Measurements from ENCODE around the gene ZNF385B.

ZNF385B gene

GRCh38 chr2:179744401-179744800 is 117.0 kb downstream of the ZNF385B start:
- no peak for DNase-seq (ENCODE audit: low read depth)

- DNase-seq (ENCODE audit: low read depth) = no peak
Measured at GRCh38 chr2:179741317-179741716, 120.1 kb downstream of the ZNF385B start.

DNA sequence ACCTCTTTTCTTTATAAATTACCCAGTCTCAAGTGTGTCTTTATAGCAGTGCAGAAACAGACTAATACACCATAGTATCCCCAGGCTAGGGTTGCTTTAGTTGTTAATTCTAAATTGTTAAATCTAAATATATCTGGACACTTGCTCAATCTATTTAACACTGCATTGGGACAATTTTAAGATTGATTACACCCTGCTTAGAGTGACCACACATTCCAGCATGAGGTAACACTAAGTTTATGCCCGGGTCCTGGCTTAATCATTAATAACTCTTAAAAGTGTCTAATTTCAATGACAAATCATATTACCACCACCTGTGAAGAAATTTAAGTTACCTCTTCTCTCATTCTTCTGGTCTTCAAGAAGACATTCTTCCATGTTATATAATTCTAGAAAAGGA is 131.4 kb downstream of the ZNF385B start:
- DNase-seq (ENCODE audit: low read depth) = no peak

DNA sequence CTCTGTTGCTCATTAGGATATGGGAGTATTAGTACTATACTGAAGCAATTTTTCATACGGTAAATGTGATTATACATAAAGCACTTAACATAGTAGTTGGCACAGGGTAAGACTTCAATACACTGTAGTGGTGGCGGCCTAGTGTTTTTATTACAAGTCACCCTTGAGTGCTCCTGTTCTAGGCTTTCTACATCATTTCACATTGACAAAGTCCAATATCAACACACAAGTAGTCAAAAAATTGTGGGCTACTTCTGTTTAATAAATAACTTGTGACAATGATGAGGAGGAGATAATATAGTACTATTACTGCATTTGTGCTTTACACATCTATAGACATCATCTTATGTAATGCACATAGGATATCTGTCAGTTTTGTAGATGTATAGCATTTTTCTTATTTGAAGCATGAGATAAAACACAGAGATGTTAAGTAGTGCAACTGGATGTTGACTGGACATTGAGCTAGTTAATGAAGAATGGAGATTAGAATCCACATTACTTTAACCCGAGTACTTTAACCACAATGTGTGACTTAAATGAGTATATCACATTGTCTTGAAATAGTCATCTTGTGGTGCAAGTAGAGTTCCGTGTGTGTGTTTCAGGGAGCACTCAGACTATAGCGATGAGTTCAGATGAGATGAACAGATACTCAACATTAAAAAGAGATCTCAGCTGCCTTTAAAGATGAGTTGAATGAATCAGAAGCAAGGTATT is 134.8 kb downstream of the ZNF385B start:
- DNase-seq (ENCODE audit: low read depth) = no peak

- no peak for DNase-seq (ENCODE audit: low read depth)
Measured at GRCh38 chr2:179724403-179724802, 137.0 kb downstream of the ZNF385B start.

DNA sequence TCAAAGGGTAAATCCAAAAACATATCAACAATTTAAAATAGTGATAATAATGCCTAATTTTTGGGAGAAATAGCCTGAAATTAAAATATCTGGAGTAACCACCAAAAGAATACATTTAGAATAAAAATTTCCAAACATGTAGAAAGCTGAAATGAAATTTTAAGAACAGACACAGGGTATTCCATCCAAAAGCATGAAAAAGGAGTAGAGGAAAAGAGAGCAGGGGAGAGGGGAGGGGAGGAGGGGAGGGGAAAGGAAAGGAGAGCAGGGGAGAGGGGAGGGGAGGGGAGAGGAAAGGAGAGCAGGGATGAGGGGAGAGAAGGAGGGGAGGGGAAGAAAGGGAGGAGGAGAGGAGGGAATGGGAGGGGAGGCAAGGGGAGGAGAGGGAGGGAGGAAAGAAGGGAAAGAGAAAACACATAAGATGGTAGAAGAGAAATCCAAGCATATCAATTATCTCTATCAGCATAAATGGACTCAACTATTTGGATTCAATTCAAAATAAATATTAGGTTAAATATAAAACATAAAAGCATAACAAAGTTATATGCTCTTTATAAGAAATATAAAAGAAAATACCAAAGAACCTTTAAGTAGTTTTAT is 141.1 kb downstream of the ZNF385B start:
- no peak for DNase-seq (ENCODE audit: low read depth)

GRCh38 chr2:179715871-179716270 is 145.5 kb downstream of the ZNF385B start:
- no peak for DNase-seq (ENCODE audit: low read depth)

GRCh38 chr2:179715196-179715595 is 146.2 kb downstream of the ZNF385B start:
- DNase-seq (ENCODE audit: low read depth) = no peak

DNA sequence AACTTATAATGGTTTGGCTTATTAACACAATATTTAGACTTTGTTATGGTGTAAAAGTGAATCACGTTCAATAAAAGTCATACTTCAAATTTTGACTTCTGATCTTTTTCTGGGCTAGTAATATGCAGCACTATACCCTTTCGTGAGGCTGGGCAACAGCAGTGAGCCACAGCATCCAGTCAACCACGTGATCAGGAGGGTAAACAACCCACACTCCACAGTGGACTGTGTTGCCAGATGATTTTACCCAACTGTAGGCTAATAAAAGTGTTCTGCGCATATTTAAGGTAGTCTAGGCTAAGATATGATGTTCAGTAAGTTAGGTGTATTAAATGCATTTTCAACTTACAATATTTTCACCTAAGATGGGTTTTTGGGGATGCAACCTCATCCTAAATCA is 148.6 kb downstream of the ZNF385B start:
- no peak for DNase-seq (ENCODE audit: low read depth)

DNA sequence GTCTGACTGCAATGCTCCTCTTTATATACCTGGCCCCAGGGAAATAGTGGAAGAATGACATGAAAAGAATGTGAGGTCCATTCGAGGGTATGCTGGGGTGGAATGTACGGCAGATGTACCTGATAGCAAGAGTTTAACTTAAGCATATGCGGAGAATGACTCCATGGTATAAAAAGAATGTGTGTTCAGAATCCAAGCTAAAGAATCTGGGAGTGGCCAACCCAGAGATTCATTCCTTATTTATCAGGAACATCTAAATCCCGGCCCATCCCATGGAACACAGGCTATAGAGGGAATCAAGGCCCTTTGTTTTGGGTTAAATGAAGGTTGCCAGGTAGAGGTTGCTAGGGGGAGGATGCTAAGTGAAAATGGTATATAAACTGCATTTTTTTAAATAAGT is 150.0 kb downstream of the ZNF385B start:
- no peak for DNase-seq (ENCODE audit: low read depth)

- no peak for DNase-seq (ENCODE audit: low read depth)
Measured at GRCh38 chr2:179703702-179704101, 157.7 kb downstream of the ZNF385B start.

DNA sequence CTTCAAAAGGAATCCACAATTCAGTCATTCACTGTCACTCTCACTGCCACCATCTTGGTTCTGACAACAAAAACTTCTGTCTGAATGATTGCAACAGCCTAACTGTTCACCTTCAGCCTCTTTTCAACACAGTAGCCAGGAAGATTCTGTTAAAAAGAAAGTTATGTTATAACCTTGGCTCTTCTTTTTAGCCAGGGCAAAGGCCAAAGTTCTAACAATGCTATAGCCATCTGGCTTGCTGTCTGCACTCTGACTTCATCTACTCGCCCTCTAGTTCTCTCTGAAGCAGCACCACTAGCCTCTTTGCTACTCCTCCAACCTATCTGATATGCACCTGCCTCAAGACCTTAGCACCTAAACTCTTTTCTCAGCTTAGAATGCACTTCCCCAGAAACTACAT is 158.5 kb downstream of the ZNF385B start:
- DNase-seq (ENCODE audit: low read depth) = no peak

GRCh38 chr2:179701524-179702110 is 159.8 kb downstream of the ZNF385B start:
- DNase-seq (ENCODE audit: low read depth) = no peak

GRCh38 chr2:179695486-179695885 is 165.9 kb downstream of the ZNF385B start:
- DNase-seq (ENCODE audit: low read depth) = no peak

DNA sequence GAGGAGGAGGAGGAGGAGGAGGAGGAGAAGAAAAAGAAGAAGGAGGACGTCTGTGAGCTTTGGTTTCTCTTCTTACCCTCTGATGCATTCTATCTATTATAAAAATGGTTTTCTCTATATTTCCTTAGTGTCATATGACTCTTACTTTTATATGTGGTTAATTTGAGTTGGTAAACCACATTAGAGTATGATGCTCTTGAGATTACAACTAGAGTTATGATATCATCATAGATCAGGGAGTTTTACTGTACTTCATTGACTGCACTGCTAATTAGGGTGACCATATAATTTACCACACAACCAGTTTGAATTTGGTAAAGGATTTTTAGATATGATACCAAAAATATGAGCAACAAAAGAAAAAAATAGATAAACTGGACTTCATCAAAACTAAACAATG is 166.4 kb downstream of the ZNF385B start:
- DNase-seq (ENCODE audit: low read depth) = no peak

GRCh38 chr2:179692610-179693009 is 168.8 kb downstream of the ZNF385B start:
- DNase-seq (ENCODE audit: low read depth) = no peak

DNA sequence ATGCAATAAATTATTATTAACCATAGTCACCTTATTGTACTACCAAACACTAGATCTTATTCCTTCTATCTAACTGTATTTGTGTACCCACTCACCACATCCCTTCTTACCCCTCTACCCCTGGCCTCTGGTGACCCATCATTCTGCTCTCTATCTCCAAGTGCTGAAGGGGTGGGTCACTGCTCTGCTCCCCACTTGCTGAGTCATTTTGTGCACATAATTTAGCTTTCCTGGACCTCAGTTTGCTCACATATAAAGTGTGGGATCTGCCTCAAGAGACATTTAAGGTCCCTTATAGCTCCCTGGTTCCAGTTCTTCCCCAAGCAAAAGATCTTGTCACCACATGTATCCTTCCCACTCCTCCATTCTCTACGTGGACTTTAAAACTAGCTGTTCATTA is 169.4 kb downstream of the ZNF385B start:
- no peak for DNase-seq (ENCODE audit: low read depth)

GRCh38 chr2:179691235-179691634 is 170.2 kb downstream of the ZNF385B start:
- DNase-seq (ENCODE audit: low read depth) = no peak

DNA sequence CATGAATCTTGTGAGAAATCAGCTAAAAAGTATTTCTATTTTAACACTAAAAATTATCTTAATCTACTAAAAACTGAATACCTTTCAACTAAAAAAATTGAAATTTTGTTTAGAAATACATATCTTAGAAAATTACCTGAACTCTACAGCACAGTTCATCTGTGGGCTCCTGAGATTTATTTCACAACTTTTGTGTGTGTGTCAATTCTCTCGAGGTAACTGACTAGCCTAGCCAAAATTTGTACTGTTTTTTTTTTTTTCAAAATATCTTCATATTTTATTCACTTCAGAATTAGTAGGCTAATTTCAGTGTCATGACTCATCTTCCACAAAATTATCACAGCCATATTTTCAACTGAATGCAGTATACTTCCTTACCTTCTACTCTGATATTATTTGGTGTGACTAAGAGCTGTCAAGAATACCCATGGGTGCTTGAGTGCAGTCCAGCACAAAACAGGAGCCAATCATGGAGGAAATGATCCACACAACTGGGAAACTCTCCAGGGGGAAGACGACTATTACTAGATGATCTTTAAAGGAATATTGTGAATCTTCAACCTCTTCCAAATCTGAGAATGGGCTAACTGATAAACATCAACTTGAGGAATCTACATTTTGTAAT is 174.6 kb downstream of the ZNF385B start:
- no peak for DNase-seq (ENCODE audit: low read depth)

GRCh38 chr2:179686069-179686468 is 175.3 kb downstream of the ZNF385B start:
- DNase-seq (ENCODE audit: low read depth) = no peak

- DNase-seq (ENCODE audit: low read depth) = no peak
Measured at GRCh38 chr2:179685146-179685545, 176.3 kb downstream of the ZNF385B start.

DNA sequence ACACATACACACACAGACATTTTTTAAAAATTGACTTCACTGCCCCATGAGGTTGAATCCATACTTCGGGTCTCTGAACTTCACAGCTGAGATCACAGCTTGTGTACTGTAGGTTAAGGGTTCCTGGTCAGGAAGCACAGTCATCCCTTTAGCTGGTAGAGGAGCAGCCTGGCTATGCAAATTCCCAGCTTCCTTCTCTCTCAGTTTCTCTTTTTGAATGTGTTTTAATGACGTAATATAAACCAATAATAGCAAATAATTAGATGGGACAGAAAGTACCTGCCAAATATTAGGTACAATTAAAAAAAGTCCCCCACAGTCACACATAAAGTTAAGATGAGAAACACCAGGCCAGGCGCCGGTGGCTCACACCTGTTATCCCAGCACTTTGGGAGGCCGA is 178.7 kb downstream of the ZNF385B start:
- DNase-seq (ENCODE audit: low read depth) = no peak
